ENCODE measurements around the gene OR52N2. TPM values are rescaled to one million over a fixed set of nuclear protein-coding genes. Genes with fewer than 3 reads are reported as not detected.

Gene OR52N2
- total RNA-seq, 1 donor, result not detected

GRCh38 chr11:5833446-5833845, 24.7 kb downstream of the OR52N2 start:
- Histone ChIP-seq H3K4me2 (ENCODE audit: insufficient read depth, low read length) (no peak overlapping the region), H2AFZ (ENCODE audit: low read length) (no peak overlapping the region), H3K9me3 (ENCODE audit: low read depth, low read length) (no peaks in the 10 kb centered on the region), H3K4me1 (ENCODE audit: insufficient read depth, low read length) (no peaks in the 10 kb centered on the region), H3K27ac (ENCODE audit: low read depth, low read length) (no peak overlapping the region), H3K36me3 (ENCODE audit: insufficient read depth, low read length) (no peaks in the 10 kb centered on the region), H3K4me3 (ENCODE audit: insufficient read depth, low read length) (no peak overlapping the region), H3K27me3 (ENCODE audit: insufficient read depth, low read length) (no peaks in the 10 kb centered on the region), H3K79me2 (ENCODE audit: insufficient read depth, low read length) (no peaks in the 10 kb centered on the region), H4K20me1 (ENCODE audit: insufficient read depth, low read length) (no peaks in the 10 kb centered on the region)
- DNase-seq (ENCODE audit: insufficient read length, low spot score, missing footprints), result no peak
- TF ChIP-seq CTCF (IDR thresholded peaks at IDR 0.05; ENCODE audit: extremely low read depth, low read depth, low read length), result no peak

GRCh38 chr11:5837695-5838094, 29.0 kb downstream of the OR52N2 start:
- no peak for TF ChIP-seq CTCF (IDR thresholded peaks at IDR 0.05; ENCODE audit: extremely low read depth, low read depth, low read length)
- no peak overlapping the region for H2AFZ ChIP-seq (ENCODE audit: low read length)
- H3K27ac ChIP-seq (ENCODE audit: low read depth, low read length), result no peak overlapping the region
- H3K4me2 ChIP-seq (ENCODE audit: insufficient read depth, low read length), result no peak overlapping the region
- DNase-seq (ENCODE audit: insufficient read length, low spot score, missing footprints), result no peak
- H3K4me1 ChIP-seq (ENCODE audit: insufficient read depth, low read length), result no peaks in the 10 kb centered on the region
- no peaks in the 10 kb centered on the region for H3K36me3 ChIP-seq (ENCODE audit: insufficient read depth, low read length)
- no peaks in the 10 kb centered on the region for H3K79me2 ChIP-seq (ENCODE audit: insufficient read depth, low read length)
- H4K20me1 ChIP-seq (ENCODE audit: insufficient read depth, low read length), result no peaks in the 10 kb centered on the region
- no peaks in the 10 kb centered on the region for H3K27me3 ChIP-seq (ENCODE audit: insufficient read depth, low read length)
- no peaks in the 10 kb centered on the region for H3K9me3 ChIP-seq (ENCODE audit: low read depth, low read length)
- H3K4me3 ChIP-seq (ENCODE audit: insufficient read depth, low read length), result no peak overlapping the region

- Histone ChIP-seq H3K4me1 (ENCODE audit: insufficient read depth, low read length) (no peaks in the 10 kb centered on the region), H3K9me3 (ENCODE audit: low read depth, low read length) (no peaks in the 10 kb centered on the region), H3K36me3 (ENCODE audit: insufficient read depth, low read length) (no peaks in the 10 kb centered on the region), H3K27ac (ENCODE audit: low read depth, low read length) (no peak within 1 kb of the TSS), H3K4me2 (ENCODE audit: insufficient read depth, low read length) (no peak within 1 kb of the TSS), H2AFZ (ENCODE audit: low read length) (no peak within 1 kb of the TSS), H4K20me1 (ENCODE audit: insufficient read depth, low read length) (no peaks in the 10 kb centered on the region), H3K4me3 (ENCODE audit: insufficient read depth, low read length) (no peak within 1 kb of the TSS), H3K27me3 (ENCODE audit: insufficient read depth, low read length) (no peaks in the 10 kb centered on the region), H3K79me2 (ENCODE audit: insufficient read depth, low read length) (no peaks in the 10 kb centered on the region)
- no peak for TF ChIP-seq CTCF (IDR thresholded peaks at IDR 0.05; ENCODE audit: extremely low read depth, low read depth, low read length)
- no peak for DNase-seq (ENCODE audit: insufficient read length, low spot score, missing footprints)
Measured at GRCh38 chr11:5841797-5842196, 33.1 kb downstream of the OR52N2 start, which contains the start of gene OR52E6. TSS of gene OR52E6 (minus strand) at chr11:5841897. CDS start at chr11:5841897, 0 bp downstream.

GRCh38 chr11:5846701-5847100, 38.0 kb downstream of the OR52N2 start:
- no peak for DNase-seq (ENCODE audit: insufficient read length, low spot score, missing footprints)
- no peak for TF ChIP-seq CTCF (IDR thresholded peaks at IDR 0.05; ENCODE audit: extremely low read depth, low read depth, low read length)
- H3K79me2 ChIP-seq (ENCODE audit: insufficient read depth, low read length), result no peaks in the 10 kb centered on the region

More at GRCh38 chr11:5846701-5847100, 38.0 kb downstream of the OR52N2 start:
- H4K20me1 ChIP-seq (ENCODE audit: insufficient read depth, low read length), result no peaks in the 10 kb centered on the region
- no peak overlapping the region for H3K4me3 ChIP-seq (ENCODE audit: insufficient read depth, low read length)
- no peaks in the 10 kb centered on the region for H3K9me3 ChIP-seq (ENCODE audit: low read depth, low read length)
- no peaks in the 10 kb centered on the region for H3K36me3 ChIP-seq (ENCODE audit: insufficient read depth, low read length)
- no peaks in the 10 kb centered on the region for H3K4me1 ChIP-seq (ENCODE audit: insufficient read depth, low read length)
- H3K27me3 ChIP-seq (ENCODE audit: insufficient read depth, low read length), result no peaks in the 10 kb centered on the region
- H3K27ac ChIP-seq (ENCODE audit: low read depth, low read length), result no peak overlapping the region
- no peak overlapping the region for H3K4me2 ChIP-seq (ENCODE audit: insufficient read depth, low read length)
- no peak overlapping the region for H2AFZ ChIP-seq (ENCODE audit: low read length)
